ENCODE results near the gene ZNF668. TPM values are rescaled to one million over a fixed set of nuclear protein-coding genes. Genes with fewer than 3 reads are reported as not detected.

ZNF668 gene
- total and polyA plus RNA-seq, 2 donors (not counting 1 experiment from before 2014, with no cell fraction given) = 5.8 to 12.0 TPM

GRCh38 chr16:31061813-31062440 is 12.1 kb downstream of the ZNF668 start:
- Histone ChIP-seq H3K27me3 (replicated peaks in 1 of 4; ENCODE audit: control extremely low read depth in 1 of 4, control insufficient read depth in 3 of 4, insufficient read depth in 4 of 4, low read length in 3 of 4) (no peaks in the 10 kb centered on the region), H2AFZ (ENCODE audit: insufficient read depth, low read depth, low read length, poor library complexity, severe bottlenecking) (no peak overlapping the region), H3K79me2 (ENCODE audit: control insufficient read depth, insufficient read depth, low read length) (no peaks in the 10 kb centered on the region), H3K36me3 (replicated peaks in 1 of 2; ENCODE audit: control extremely low read depth in 1 of 2, control insufficient read depth in 1 of 2, extremely low read depth in 1 of 2, insufficient read depth in 2 of 2, low read length in 1 of 2) (peaks cover 0 to 22% of the 10 kb centered on the region in 2 experiments), H3K9me3 (ENCODE audit: control extremely low read depth in 1 of 3, control insufficient read depth in 2 of 3, insufficient read depth in 1 of 3, low read length in 2 of 3) (no peaks in the 10 kb centered on the region), H4K20me1 (ENCODE audit: control insufficient read depth, insufficient read depth, low read length, poor library complexity, severe bottlenecking) (no peaks in the 10 kb centered on the region), H3K27ac (ENCODE audit: low read length in 2 of 2) (no peak overlapping the region), H3K9ac (ENCODE audit: low read length) (no peak overlapping the region), H3K4me3 (ENCODE audit: control extremely low read depth in 1 of 5, extremely low read depth in 1 of 5, insufficient read depth in 1 of 5, low read depth in 2 of 5, low read length in 4 of 5) (no peak overlapping the region), H3K4me2 (replicated peaks; ENCODE audit: low read depth, low read length, poor library complexity, severe bottlenecking) (no peak overlapping the region), H3K4me1 (ENCODE audit: control insufficient read depth in 2 of 2, insufficient read depth in 2 of 2, low read length in 2 of 2) (no peaks in the 10 kb centered on the region)
- Mint-ChIP-seq H3K4me3 (no peak overlapping the region), H3K9me3 (ENCODE audit: insufficient read depth) (no peaks in the 10 kb centered on the region), H3K27me3 (no peaks in the 10 kb centered on the region), H3K4me1 (peaks cover 10% of the 10 kb centered on the region), H3K27ac (no peak overlapping the region)
- ATAC-seq (ENCODE audit: low read depth) (no peak), DNase-seq (no peak)
- ChIA-PET CTCF (no interaction called here), POLR2A (no interaction called here)
- TF ChIP-seq, protein P1, sequence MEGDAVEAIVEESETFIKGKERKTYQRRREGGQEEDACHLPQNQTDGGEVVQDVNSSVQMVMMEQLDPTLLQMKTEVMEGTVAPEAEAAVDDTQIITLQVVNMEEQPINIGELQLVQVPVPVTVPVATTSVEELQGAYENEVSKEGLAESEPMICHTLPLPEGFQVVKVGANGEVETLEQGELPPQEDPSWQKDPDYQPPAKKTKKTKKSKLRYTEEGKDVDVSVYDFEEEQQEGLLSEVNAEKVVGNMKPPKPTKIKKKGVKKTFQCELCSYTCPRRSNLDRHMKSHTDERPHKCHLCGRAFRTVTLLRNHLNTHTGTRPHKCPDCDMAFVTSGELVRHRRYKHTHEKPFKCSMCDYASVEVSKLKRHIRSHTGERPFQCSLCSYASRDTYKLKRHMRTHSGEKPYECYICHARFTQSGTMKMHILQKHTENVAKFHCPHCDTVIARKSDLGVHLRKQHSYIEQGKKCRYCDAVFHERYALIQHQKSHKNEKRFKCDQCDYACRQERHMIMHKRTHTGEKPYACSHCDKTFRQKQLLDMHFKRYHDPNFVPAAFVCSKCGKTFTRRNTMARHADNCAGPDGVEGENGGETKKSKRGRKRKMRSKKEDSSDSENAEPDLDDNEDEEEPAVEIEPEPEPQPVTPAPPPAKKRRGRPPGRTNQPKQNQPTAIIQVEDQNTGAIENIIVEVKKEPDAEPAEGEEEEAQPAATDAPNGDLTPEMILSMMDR (IDR thresholded peaks at IDR 0.05) = no peak
- no peak for TF ChIP-seq EZH2 (IDR thresholded peaks at IDR 0.05; ENCODE audit: borderline replicate concordance, insufficient read depth, low read depth, low read length, poor library complexity, severe bottlenecking)
- WGBS (ENCODE audit: insufficient coverage) = 98% methylated on average over 54 of the region's 54 CpGs
- intact Hi-C loops (cut with micrococcal nuclease) = no loop called here

- H3K9me3 ChIP-seq (ENCODE audit: control extremely low read depth in 1 of 3, control insufficient read depth in 2 of 3, insufficient read depth in 1 of 3, low read length in 2 of 3) = no peaks in the 10 kb centered on the region
- CTCF ChIA-PET = no interaction called here
- Mint-ChIP-seq H3K27me3 (no peaks in the 10 kb centered on the region), H3K9me3 (ENCODE audit: insufficient read depth) (no peaks in the 10 kb centered on the region), H3K4me3 (no peak overlapping the region), H3K27ac (no peak overlapping the region), H3K4me1 (peaks cover 6% of the 10 kb centered on the region)
- no peaks in the 10 kb centered on the region for H3K79me2 ChIP-seq (ENCODE audit: control insufficient read depth, insufficient read depth, low read length)
- WGBS (ENCODE audit: insufficient coverage) = 97% methylated on average over 42 of the region's 42 CpGs
- H4K20me1 ChIP-seq (ENCODE audit: control insufficient read depth, insufficient read depth, low read length, poor library complexity, severe bottlenecking) = no peaks in the 10 kb centered on the region
- H3K9ac ChIP-seq (ENCODE audit: low read length) = no peak overlapping the region
- no peaks in the 10 kb centered on the region for H3K27me3 ChIP-seq (replicated peaks in 1 of 4; ENCODE audit: control extremely low read depth in 1 of 4, control insufficient read depth in 3 of 4, insufficient read depth in 4 of 4, low read length in 3 of 4)
- no peak overlapping the region for H3K4me2 ChIP-seq (replicated peaks; ENCODE audit: low read depth, low read length, poor library complexity, severe bottlenecking)
- H3K4me3 ChIP-seq (ENCODE audit: control extremely low read depth in 1 of 5, extremely low read depth in 1 of 5, insufficient read depth in 1 of 5, low read depth in 2 of 5, low read length in 4 of 5) = no peak overlapping the region
- no peak overlapping the region for H3K27ac ChIP-seq (ENCODE audit: low read length in 2 of 2)
- intact Hi-C loops (cut with micrococcal nuclease) = no loop called here
- ATAC-seq (ENCODE audit: low read depth) (no peak), DNase-seq (no peak)
- peaks cover 0 to 22% of the 10 kb centered on the region in 2 experiments for H3K36me3 ChIP-seq (replicated peaks in 1 of 2; ENCODE audit: control extremely low read depth in 1 of 2, control insufficient read depth in 1 of 2, extremely low read depth in 1 of 2, insufficient read depth in 2 of 2, low read length in 1 of 2)
- H3K4me1 ChIP-seq (ENCODE audit: control insufficient read depth in 2 of 2, insufficient read depth in 2 of 2, low read length in 2 of 2) = no peaks in the 10 kb centered on the region
- no peak overlapping the region for H2AFZ ChIP-seq (ENCODE audit: insufficient read depth, low read depth, low read length, poor library complexity, severe bottlenecking)
- POLR2A ChIA-PET = no interaction called here
- no peak for TF ChIP-seq EZH2 (IDR thresholded peaks at IDR 0.05; ENCODE audit: borderline replicate concordance, insufficient read depth, low read depth, low read length, poor library complexity, severe bottlenecking)
- TF ChIP-seq, protein P1 (IDR thresholded peaks at IDR 0.05) = no peak
Observed at GRCh38 chr16:31061126-31061812, 12.8 kb downstream of the ZNF668 start.
